HG03196 (cell line): ENCODE results near the gene NLN.
"Not testable (repeated sequence)": the region's sequence is repeated elsewhere in the genome, so short reads cannot be mapped to it uniquely, and the experiment has no call there.

Experiments used
- ATAC-seq: cut with Tn5 transposase; IDR thresholded peaks from one replicate; pipeline ENCODE4 v1.9.1; 2021; ENCODE audit not compliant: unreplicated experiment

Gene NLN

GRCh38 chr5:65828022-65828896 is 106.3 kb downstream of the NLN start:
- no peak for ATAC-seq

GRCh38 chr5:65830856-65831255 is 108.9 kb downstream of the NLN start:
- no peak for ATAC-seq

- ATAC-seq = no peak
Measured at GRCh38 chr5:65831276-65831675, 109.3 kb downstream of the NLN start.

GRCh38 chr5:65832152-65832551 is 110.1 kb downstream of the NLN start:
- ATAC-seq = no peak

GRCh38 chr5:65832603-65833228 is 110.7 kb downstream of the NLN start:
- no peak for ATAC-seq

- ATAC-seq = no peak
Measured at GRCh38 chr5:65833780-65834179, 111.8 kb downstream of the NLN start.

- no peak for ATAC-seq
Measured at GRCh38 chr5:65834306-65834705, 112.3 kb downstream of the NLN start.

- no peak for ATAC-seq
Measured at GRCh38 chr5:65835191-65835590, 113.2 kb downstream of the NLN start.

GRCh38 chr5:65837139-65837538 is 115.1 kb downstream of the NLN start:
- no peak for ATAC-seq

GRCh38 chr5:65839170-65839569 is 117.2 kb downstream of the NLN start:
- ATAC-seq = not testable (repeated sequence)

GRCh38 chr5:65840071-65840470 is 118.1 kb downstream of the NLN start:
- no peak for ATAC-seq

- not testable (repeated sequence) for ATAC-seq
Measured at GRCh38 chr5:65844763-65845162, 122.8 kb downstream of the NLN start.

- no peak for ATAC-seq
Measured at GRCh38 chr5:65846101-65846500, 124.1 kb downstream of the NLN start.

GRCh38 chr5:65847019-65847418 is 125.0 kb downstream of the NLN start:
- not testable (repeated sequence) for ATAC-seq

- ATAC-seq = not testable (repeated sequence)
Measured at GRCh38 chr5:65849918-65850317, 127.9 kb downstream of the NLN start.

GRCh38 chr5:65854925-65855324 is 132.9 kb downstream of the NLN start:
- ATAC-seq = no peak

- no peak for ATAC-seq
Measured at GRCh38 chr5:65855766-65856315, 133.8 kb downstream of the NLN start.

GRCh38 chr5:65856520-65856919 is 134.5 kb downstream of the NLN start:
- ATAC-seq = no peak

GRCh38 chr5:65858316-65858715 is 136.3 kb downstream of the NLN start:
- no peak for ATAC-seq

GRCh38 chr5:65861830-65862241 is 139.8 kb downstream of the NLN start:
- ATAC-seq = no peak

GRCh38 chr5:65862384-65862783 is 140.4 kb downstream of the NLN start:
- no peak for ATAC-seq

- no peak for ATAC-seq
Measured at GRCh38 chr5:65863747-65864146, 141.7 kb downstream of the NLN start.
